Esophagus muscularis mucosa (tissue), 3 donors: Measurements from ENCODE around the gene HYDIN.

Source experiments
- CTCF ChIP-seq, 3 experiments: fragments of 200-600 bp in 2 of 3; fragments of 450-650 bp in 1 of 3; sonication (generic) in 2 of 3; IDR thresholded peaks; one replicate each; pipeline ENCODE4 v1.5.1; 2017 to 2019; ENCODE audit warnings: antibody characterized with exemption in 3 of 3, mild to moderate bottlenecking in 2 of 3, moderate library complexity in 1 of 3
- POLR2A ChIP-seq: fragments of 450-650 bp; IDR thresholded peaks from one replicate; pipeline ENCODE4 v1.6.1; 2017; ENCODE audit warnings: antibody characterized with exemption, moderate library complexity, mild to moderate bottlenecking, low read depth
- POLR2AphosphoS5 ChIP-seq, 2 donors: sonication (generic); formaldehyde crosslinking; IDR thresholded peaks; one replicate each; pipeline ENCODE4 v1.6.1; 2017; ENCODE audit warnings: antibody characterized with exemption in 2 of 2

DNA sequence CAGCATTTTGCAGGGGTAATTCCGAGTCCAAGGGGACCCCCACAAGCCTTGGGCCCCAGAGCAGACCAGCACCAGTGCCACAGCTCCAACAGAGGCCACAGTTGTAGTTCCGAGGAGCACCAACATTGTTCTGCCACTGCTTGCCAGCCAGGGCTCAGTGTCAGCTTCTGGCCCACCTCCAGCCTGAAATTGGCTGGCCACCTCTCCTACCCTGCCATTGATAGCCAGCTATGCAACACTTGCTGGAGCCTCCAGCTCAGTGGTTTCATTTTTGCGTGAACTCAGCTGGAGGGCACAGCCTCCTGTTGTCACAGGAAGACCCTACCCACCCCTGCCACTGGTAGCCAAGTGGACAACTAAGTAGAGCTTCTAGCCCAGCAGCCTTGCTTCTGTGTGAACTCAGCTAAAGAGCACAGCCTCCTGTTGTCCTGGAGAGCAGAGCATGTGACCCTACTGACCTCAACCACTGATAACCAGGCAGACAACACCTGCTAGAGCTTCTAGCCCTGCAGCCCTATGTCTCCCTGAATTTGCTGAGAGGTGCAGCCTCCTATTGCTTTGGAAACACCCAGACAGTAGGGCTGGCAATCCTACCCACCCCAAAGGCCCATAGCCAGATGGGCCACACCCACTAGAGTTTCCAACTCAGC is 24.9 kb downstream of the HYDIN start:
- TF ChIP-seq CTCF (IDR thresholded peaks at IDR 0.05) (no peak), POLR2A (no peak), POLR2AphosphoS5 (IDR thresholded peaks at IDR 0.05) (no peak)
